ENCODE data around the gene PTPRB.

PTPRB gene

GRCh38 chr12:70598467-70599193 lies 38.6 kb downstream of the PTPRB start:
- no peak overlapping the region for H3K4me3 ChIP-seq (ENCODE audit: low read depth, low read length)

GRCh38 chr12:70592664-70593063 lies 44.6 kb downstream of the PTPRB start:
- H3K4me3 ChIP-seq (ENCODE audit: low read depth, low read length), result no peak overlapping the region

DNA sequence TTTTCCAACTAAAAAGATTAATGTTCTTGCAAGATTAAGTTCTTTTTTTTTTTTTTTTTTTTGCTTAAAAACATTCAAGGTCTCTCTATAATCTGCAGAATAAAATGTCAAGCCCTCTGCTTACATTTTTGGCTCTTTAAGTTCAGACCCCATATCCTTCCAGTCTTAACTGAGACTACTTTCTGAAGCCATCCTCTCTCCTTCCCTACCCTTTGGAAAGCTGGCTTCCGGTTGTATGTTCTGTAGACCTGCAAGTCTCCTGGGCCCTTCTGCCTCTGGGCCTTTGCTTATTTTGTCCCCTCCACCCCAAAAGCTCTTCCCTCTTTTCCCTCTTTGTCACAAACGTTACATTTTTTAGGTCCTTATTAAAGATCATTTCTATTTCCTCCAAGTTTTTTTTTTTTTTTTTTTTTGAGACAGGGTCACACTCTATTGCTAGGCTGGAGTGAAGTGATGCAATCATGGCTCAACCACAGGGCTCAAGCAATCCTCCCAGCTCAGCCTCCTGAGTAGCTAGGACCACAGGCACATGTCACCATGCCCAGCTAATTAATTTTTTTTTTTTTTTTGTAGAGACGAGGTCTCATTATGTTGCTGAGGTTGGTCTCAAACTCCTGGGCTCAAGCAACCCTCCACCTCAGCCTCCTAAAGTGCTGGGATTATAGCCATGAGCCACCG lies 46.5 kb downstream of the PTPRB start:
- H3K4me3 ChIP-seq (ENCODE audit: low read depth, low read length), result no peak overlapping the region

DNA sequence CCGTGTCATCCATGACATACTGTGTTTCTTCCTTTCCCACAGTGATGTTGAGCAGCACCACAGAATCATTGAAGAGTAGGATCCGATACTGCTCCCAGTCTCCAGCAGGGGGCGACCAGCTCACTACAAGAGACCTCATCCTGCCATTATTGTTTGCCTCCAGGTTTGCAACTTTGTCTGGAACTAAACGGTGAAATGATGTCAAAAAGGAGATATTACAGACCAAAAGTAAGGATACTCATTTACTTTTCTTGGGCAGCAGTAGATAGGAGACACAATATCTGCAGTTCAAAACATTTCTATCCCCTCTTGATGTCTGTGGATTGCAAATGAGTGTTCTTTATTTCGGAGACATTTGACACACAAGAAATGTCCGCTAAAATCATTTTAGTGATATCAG lies 47.2 kb downstream of the PTPRB start:
- no peak overlapping the region for H3K4me3 ChIP-seq (ENCODE audit: low read depth, low read length)

DNA sequence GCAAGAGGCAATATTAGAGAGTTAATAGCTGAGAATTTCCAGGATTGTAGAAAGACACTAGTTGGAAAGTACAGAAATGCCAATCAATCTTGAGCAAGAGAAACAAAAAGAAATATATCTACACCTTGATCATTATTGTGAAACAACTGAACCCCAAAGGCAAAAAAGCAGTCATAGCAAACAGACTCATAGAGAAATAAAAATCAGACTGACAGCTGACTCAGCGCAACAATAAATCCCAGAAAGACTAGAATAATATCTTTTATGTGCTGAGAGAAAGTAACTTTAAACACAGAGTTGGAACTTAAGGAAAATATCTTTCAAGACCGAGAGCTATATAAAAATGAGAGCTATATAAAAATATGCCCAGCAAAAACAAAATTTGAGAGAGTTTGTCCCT lies 52.9 kb downstream of the PTPRB start:
- no peak overlapping the region for H3K4me3 ChIP-seq (ENCODE audit: low read depth, low read length)

DNA sequence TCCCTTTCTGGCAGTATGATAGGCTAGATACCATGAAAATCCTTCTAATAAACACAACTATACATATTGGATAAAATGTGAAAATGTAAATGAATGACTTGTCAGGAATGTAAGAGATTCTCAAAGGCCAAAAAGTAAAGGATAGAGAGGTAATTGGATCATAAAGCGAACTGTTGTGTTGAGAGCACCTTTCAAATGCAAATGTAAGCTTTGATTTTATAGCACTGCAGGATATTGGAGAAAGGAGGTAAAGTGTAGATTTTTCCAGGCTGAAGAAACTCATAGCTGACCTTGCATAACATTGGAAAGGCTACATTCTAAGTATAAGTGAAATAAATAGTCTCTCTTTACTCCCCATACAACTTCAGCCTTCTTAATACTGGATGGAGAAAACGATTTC lies 54.0 kb downstream of the PTPRB start:
- H3K4me3 ChIP-seq (ENCODE audit: low read depth, low read length), result no peak overlapping the region

DNA sequence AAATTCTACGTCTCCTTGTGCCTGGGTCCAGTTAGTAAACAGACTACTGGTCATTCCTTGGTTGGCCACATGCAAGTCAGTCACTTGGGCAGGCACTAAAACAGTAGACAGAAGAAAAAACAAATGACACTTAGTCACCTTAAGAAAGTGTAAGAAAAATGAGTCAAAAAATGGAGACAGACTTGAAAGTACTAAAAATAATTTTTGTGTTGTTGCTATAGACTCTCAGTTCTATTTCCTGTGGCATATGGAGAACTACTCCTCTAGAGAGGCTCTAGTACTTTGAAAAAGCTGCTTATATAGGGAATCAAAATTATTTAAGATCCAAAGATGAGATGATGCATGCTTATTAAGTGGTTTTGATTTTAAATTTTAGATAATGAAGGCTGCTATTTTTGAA lies 56.0 kb downstream of the PTPRB start:
- H3K4me3 ChIP-seq (ENCODE audit: low read depth, low read length), result no peak overlapping the region

DNA sequence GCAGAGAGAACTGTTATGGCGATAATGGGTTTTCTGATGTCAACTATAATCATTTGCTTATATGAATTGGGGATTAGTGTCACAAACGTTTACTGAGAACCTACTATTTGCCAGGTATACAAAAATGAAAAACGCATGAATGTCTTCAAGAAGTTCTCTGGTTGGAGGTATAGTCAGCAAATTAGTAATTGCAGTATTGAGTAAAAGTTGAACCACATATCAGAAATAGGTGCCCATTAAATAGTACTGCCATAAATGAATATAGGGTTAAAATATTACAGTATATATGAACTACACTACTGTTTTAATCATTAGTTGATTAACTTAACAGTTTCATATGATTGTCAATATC lies 60.0 kb downstream of the PTPRB start:
- no peak overlapping the region for H3K4me3 ChIP-seq (ENCODE audit: low read depth, low read length)

DNA sequence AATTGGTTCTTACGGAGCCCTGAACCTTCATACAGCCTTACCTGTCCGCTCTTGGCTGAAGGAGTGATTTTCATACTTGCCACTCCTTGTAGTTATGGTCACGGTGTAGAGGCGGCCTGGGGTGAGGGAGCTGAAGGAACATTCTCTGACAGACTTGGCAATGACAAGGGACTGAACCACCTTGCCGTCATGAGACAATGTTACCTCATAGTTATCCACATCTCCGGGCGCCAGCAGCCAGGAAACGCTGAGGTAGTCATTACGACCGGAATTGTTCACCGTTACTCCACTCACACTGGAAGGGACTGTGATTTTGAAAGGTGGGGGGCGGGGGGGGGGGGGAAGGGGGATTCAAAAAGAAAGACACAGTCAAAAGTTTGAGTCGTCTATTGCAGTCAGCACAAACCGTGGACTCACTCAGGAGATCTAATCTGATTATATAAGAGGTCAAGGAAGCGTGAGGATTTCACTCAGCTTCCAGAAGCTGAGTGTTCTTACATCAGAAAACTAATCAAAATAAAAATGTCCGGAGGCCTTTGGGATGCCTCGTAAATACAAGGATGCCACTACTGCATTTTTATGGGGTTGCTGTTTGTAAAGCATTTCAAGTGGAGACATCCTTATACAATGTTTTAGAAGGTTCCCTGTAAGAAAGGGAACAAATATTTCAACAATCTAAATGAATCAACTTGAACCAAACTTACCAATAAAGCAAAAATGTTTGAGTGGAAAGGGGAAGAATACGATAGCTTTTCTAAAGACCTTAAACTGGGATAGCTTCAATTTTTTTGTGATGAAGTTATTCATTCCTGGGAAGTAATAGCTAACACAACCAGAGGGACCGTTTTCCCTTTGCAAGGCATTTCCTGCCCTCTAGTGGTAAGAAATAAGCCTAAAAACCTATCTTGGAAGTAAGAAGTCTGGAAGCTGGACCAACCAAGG lies 60.6 kb downstream of the PTPRB start:
- no peak overlapping the region for H3K4me3 ChIP-seq (ENCODE audit: low read depth, low read length)

GRCh38 chr12:70571705-70572268 lies 65.4 kb downstream of the PTPRB start:
- H3K4me3 ChIP-seq (ENCODE audit: low read depth, low read length), result no peak overlapping the region

DNA sequence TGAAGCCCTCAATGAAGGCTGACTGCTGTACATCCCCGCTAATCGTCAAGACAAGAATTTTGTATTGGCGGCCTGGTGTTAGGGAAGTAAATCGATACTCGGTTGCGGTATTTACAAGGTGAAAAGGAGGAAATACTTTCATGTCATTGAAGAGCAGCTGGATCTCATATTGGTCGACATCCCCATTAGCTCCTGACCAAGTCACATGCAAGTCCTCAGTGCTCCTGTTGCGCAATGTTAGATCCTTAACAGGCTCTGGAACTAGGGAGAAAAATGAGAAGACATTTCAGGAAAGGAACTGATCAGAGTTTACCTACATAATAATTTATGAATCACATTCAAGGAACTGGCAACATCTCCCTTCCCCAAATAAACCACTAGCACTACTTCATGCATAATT lies 66.2 kb downstream of the PTPRB start:
- H3K4me3 ChIP-seq (ENCODE audit: low read depth, low read length), result no peak overlapping the region

- H3K4me3 ChIP-seq (ENCODE audit: low read depth, low read length), result no peak overlapping the region
Observed at GRCh38 chr12:70561550-70561949, 75.7 kb downstream of the PTPRB start.

DNA sequence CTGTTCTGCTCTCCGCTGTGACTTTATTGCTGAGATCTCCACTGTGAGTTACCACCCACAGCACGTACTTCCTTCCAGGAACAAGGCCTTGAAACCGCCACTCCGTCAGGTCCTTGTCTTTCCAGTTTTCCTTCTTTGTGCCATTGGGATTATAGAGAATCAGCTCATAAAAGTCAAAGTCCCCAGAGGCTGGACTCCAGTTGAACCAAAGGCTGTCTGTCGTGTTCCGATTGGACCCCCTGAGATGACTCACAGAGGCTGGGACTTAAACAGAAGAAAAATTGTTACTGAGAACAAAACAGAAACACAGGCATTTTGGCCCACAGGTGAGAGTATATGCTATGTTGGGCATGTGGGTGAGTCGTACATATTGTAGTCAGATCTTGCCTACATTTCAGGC lies 76.6 kb downstream of the PTPRB start:
- H3K4me3 ChIP-seq (ENCODE audit: low read depth, low read length), result no peak overlapping the region

GRCh38 chr12:70559390-70559789 lies 77.8 kb downstream of the PTPRB start:
- no peak overlapping the region for H3K4me3 ChIP-seq (ENCODE audit: low read depth, low read length)

DNA sequence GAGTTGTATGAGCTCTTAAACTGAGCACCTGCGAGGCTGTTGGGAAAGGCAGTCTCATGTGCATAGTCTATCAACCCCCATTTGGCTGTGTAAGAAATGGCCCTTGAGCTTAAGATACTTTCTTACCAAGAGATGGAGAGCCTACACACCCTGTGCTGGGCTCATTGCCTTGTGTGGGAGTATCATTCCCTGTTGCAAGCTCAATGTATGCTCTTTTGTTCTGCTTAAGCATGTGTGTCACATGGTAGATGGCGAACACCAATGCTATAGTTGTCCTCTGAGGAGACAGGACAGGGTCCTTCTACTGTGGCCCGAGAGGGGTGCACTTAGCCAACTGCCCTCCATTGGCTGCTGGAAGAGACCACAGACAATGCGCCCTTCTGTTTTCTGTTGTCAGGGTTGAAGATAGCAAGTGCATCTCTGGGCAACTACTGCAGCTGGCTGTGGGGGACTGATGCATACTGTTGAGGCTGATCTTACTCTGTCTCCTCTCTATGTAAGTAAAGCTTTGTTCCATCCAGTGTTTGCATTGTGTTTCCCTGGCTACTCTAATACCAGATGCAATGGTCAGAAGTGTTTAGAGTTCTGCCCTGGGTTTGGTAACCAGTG lies 79.5 kb downstream of the PTPRB start:
- H3K4me3 ChIP-seq (ENCODE audit: low read depth, low read length), result no peak overlapping the region

GRCh38 chr12:70556179-70556869 lies 80.9 kb downstream of the PTPRB start:
- no peak overlapping the region for H3K4me3 ChIP-seq (ENCODE audit: low read depth, low read length)

GRCh38 chr12:70555081-70555480 lies 82.1 kb downstream of the PTPRB start:
- H3K4me3 ChIP-seq (ENCODE audit: low read depth, low read length), result no peak overlapping the region

DNA sequence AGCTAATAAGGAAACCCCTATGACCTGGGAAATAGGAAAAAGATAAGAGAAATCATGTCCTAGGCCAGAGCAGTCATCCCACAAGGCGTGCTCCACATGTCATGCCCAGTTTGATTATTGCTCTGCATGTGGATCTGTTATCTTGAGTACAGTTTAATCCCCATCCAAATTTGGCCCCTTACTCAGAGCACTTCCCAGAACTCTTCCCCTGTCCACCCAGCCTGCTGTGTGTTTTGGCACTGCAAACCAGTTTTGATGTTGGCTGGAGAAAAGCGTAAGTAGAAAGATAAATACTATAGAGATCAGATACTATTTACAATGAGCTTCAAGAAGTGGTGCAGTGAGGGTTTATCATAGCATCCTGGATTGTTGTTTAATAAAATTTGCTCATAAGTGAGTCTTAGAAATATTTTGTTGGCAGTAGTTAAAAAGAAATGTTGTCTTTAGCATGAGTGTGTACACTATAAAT lies 83.8 kb downstream of the PTPRB start:
- H3K4me3 ChIP-seq (ENCODE audit: low read depth, low read length), result no peak overlapping the region

DNA sequence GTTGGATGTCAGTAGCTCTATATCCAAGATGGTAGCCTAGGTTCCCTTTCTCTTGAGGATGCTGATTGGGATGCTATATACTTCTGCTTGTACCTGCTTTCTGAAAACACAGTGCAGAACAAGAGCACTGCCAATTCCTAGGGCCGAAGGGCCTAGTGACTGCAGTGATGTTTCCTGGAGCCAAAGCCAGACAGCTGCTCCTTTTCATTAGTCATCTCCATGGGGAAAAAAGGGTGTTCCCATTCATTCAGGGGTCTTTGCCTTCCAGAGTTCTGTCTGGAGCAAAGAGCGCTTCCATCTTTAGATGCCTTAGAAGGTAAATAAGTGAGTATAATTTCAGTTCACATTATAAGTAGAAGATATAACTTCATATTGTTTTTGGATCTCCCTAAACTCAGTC lies 85.5 kb downstream of the PTPRB start:
- H3K4me3 ChIP-seq (ENCODE audit: low read depth, low read length), result no peak overlapping the region

DNA sequence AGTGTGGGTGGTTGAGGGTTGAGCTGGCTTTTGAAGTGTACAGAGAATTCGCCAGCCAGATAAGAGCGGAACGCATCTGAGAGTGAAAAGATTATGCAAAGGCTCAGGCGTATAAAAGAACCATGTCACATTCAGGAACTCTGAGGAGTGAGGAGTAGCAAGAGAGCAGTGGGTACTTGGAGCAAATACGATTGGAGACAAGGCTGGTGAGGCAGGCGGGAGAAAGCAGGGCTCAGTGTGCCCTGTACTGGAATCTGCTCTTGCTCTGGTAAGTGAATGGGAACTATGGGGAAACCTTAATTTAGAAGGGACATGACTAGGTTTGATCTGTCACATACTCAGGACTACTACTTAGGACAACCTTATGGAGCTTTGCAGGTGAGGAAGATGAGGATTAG lies 87.0 kb downstream of the PTPRB start:
- no peak overlapping the region for H3K4me3 ChIP-seq (ENCODE audit: low read depth, low read length)

All from iPS-11a (cell line).